Psoas muscle (tissue), 8 donors: Measurements from ENCODE around the gene RPL41. TPM values are rescaled to one million over a fixed set of nuclear protein-coding genes. Genes with fewer than 3 reads are reported as not detected.
"Not testable (repeated sequence)": the region's sequence is repeated elsewhere in the genome, so short reads cannot be mapped to it uniquely, and the experiment has no call there.

ENCODE experiments used
- ATAC-seq, 4 donors: fragments of 200-7000 bp; cut with Tn5 transposase; one replicate each; pipeline ENCODE4 v1.9.1; 2020; ENCODE audit warnings: moderate library complexity in 3 of 4, mild to moderate bottlenecking in 2 of 4
- DNase-seq, 2 donors: peaks; one replicate each; pipeline ENCODE4 v3.0.0-alpha.2; 2020
- H3K27ac ChIP-seq: fragments of 200-600 bp; one replicate; pipeline ENCODE4 v1.8.0; 2022
- H3K27me3 ChIP-seq, 3 donors: fragments of 200-600 bp in 1 of 3; one replicate each; pipeline versions ENCODE4 v1.6.1 to v1.8.0; 2013 to 2022; ENCODE audit warnings: low read length in 2 of 3, mild to moderate bottlenecking in 2 of 3, moderate library complexity in 1 of 3; ENCODE audit not compliant: insufficient read depth in 3 of 3
- H3K36me3 ChIP-seq, 2 donors: fragments of 200-600 bp in 1 of 2; one replicate each; pipeline versions ENCODE4 v1.6.1 to v1.8.0; 2013 to 2022; ENCODE audit warnings: low read depth in 1 of 2, mild to moderate bottlenecking in 1 of 2, moderate library complexity in 1 of 2; ENCODE audit not compliant: insufficient read depth in 1 of 2
- H3K4me1 ChIP-seq: fragments of 200-600 bp; one replicate; pipeline ENCODE4 v1.8.0; 2022
- H3K4me3 ChIP-seq: fragments of 200-600 bp; one replicate; pipeline ENCODE4 v1.8.0; 2022; ENCODE audit warnings: mild to moderate bottlenecking
- H3K9me3 ChIP-seq: fragments of 200-600 bp; one replicate; pipeline ENCODE4 v1.8.0; 2022
- whole genome bisulfite sequencing, 3 donors: extraction: QIAGEN DNeasy Blood & Tissue Kit; methylation state at CpG; one replicate each; pipeline versions ENCODE4 v1.1.6 to v1.1.7; 2013; 5-methylcytosine and 5-hydroxymethylcytosine counted together
- intact Hi-C, 2 donors: fragments of 100-400 bp; cut with DNase I; formaldehyde crosslinking; loops; one replicate each; pipeline versions ENCODE4 v1.11.0 to v1.14.2; 2022
- long read RNA-seq, 2 donors: library from polyadenylated mRNA; unstranded; transcript quantifications; one replicate each; pipeline ENCODE4 v2.0.0, GENCODE V29; 2021
- polyA plus RNA-seq, 3 donors: library from polyadenylated mRNA; stranded (reverse); fragments of 200-250 nt; gene quantifications; one replicate each; pipeline ENCODE4 v1.2.3, GENCODE V29; 2013
- total RNA-seq, 4 donors: library from RNA; stranded (reverse); fragmentation: NEBNext Ultra II Directional in 2 of 4; extraction: Animal tissue kit (Norgen Biotek cat#: 25700) in 2 of 4; gene quantifications; one replicate each; pipeline versions ENCODE4 v1.2.1 to v1.2.4, GENCODE V29; 2021 to 2023
- TF ChIP-seq, protein P1 (sequence below): fragments of 200-600 bp; IDR thresholded peaks from one replicate; pipeline ENCODE4 v1.8.0; 2022; ENCODE audit warnings: antibody characterized with exemption
- donor health status: healthy with polysubstance abuse.
- donor health status: DM: no; HTN: no; CAD: no; lungs with moderate emphysema.
- donor health status: Bipolar disorder and iron deficiency.
- donor health status: healthy.
- donor health status: DM: yes; HTN: yes; CAD: no.
- donor health status: DM: no; HTN: no; CAD: no.
- donor health status: DM: no; HTN: no; CAD: no.
- donor health status: DM: yes; HTN: yes; CAD: no.

Gene RPL41
- total RNA-seq (1,000 to 10,000 TPM; 2,052 to 2,475 (median 2,223) TPM), polyA plus RNA-seq (1,000 to 10,000 TPM; 3,632 to 4,096 (median 3,726) TPM)
- long read RNA-seq, donor 1, transcript RPL41-204 (3 exons, 699 nt) = minor isoform, 29 of 662 reads
- long read RNA-seq, donor 1, transcript RPL41-202 (4 exons, 469 nt) = major isoform, 588 of 662 reads
- long read RNA-seq, donor 1, partial matches to known transcripts = 33 of 662 reads
- long read RNA-seq, donor 1, other reads (novel, unspliced or antisense) = 12 of 662 reads
- long read RNA-seq, donor 2, transcript RPL41-204 (3 exons, 699 nt) = minor isoform, 22 of 68 reads
- long read RNA-seq, donor 2, transcript RPL41-202 (4 exons, 469 nt) = major isoform, 26 of 68 reads
- long read RNA-seq, donor 2, partial matches to known transcripts = 3 of 68 reads
- long read RNA-seq, donor 2, other reads (novel, unspliced or antisense) = 15 of 68 reads

DNA sequence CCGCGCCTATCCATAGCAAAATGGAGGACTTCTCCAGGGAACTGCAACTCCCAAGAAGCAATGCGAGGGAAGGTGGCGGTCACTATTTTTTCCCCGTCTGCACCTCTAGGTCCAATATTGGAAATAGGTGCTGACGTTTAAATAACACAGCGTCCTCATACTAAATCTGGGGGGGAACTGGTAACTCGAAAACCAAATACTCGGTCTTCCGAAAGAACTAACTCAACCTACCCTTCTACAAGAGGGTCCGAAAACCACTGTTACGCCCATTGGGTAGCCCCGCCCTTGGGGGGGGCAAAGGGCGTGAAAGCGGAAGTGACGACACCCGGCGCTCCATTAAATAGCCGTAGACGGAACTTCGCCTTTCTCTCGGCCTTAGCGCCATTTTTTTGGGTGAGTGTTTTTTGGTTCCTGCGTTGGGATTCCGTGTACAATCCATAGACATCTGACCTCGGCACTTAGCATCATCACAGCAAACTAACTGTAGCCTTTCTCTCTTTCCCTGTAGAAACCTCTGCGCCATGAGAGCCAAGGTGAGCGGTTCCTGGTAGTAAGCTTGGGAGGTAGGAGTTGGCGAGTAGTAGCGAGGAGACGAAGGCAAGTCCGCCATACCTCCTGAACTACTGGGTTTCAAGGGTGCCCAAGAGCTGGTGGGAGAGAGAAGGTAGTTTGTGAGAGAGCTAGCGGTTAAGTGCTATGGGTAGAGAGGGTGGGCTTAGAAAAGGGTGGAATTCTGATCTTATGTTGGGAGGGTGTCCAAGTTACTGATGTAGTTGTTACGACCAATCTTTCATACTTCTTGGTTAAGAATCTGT lies at the start of gene RPL41:
RPL41 (plus strand) TSS at position 367 of the 815 bp plus-strand sequence.
- intact Hi-C loops = loop anchor here in 1 of 2 donors (5.0 kb wide), 1 partner anchor 106 kb away; the partner anchor contains the start of genes NABP2 and RNF41
- ATAC-seq = peak; percentile 73 to 78 (median 74)

DNA sequence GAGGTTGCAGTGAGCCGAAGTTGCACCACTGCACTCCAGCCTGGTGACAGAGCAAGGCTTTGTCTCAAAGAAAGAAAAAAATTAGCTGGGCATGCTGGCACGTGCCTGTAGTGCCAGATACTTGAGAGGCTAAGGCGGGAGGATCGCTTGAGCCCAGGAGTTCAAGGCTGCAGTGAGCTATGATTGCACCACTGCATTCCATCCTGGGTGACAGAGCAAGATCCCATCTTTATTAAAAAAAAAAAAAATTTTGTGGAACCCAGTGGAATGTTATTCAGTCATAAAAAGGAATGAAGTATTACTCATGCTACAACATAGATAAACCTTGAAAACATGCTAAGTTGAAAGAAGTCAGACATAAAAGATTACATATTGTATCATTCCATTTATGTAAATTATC lies 44.8 kb upstream of the RPL41 start:
- no peaks in the 10 kb centered on the region for H3K4me1 ChIP-seq
- no peak overlapping the region for H3K27ac ChIP-seq
- no peaks in the 10 kb centered on the region for H3K36me3 ChIP-seq
- no peaks in the 10 kb centered on the region for H3K9me3 ChIP-seq
- no peak overlapping the region for H3K4me3 ChIP-seq
- TF ChIP-seq, protein P1, sequence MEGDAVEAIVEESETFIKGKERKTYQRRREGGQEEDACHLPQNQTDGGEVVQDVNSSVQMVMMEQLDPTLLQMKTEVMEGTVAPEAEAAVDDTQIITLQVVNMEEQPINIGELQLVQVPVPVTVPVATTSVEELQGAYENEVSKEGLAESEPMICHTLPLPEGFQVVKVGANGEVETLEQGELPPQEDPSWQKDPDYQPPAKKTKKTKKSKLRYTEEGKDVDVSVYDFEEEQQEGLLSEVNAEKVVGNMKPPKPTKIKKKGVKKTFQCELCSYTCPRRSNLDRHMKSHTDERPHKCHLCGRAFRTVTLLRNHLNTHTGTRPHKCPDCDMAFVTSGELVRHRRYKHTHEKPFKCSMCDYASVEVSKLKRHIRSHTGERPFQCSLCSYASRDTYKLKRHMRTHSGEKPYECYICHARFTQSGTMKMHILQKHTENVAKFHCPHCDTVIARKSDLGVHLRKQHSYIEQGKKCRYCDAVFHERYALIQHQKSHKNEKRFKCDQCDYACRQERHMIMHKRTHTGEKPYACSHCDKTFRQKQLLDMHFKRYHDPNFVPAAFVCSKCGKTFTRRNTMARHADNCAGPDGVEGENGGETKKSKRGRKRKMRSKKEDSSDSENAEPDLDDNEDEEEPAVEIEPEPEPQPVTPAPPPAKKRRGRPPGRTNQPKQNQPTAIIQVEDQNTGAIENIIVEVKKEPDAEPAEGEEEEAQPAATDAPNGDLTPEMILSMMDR = no peak
- no peak for ATAC-seq
- intact Hi-C loops = no loop called here
- 70 to 76% (median 76%) methylated on average over 4 of the region's 4 CpGs for WGBS, 3 donors
- no peaks in the 10 kb centered on the region for H3K27me3 ChIP-seq
- DNase-seq = no peak

More for the DNA sequence above, at the start of gene RPL41:
- WGBS, 3 donors = 0% methylated on average over 34 of the region's 34 CpGs
- TF ChIP-seq, protein P1 = no peak
- peak within 1 kb of the TSS; percentile 95 for H3K27ac ChIP-seq
- H3K4me1 ChIP-seq = peaks cover 31% of the 10 kb centered on the region
- H3K9me3 ChIP-seq = no peaks in the 10 kb centered on the region
- peaks cover 3 to 45% of the 10 kb centered on the region in 2 donors for H3K36me3 ChIP-seq
- DNase-seq = peak; percentile 92 to 96
- peak within 1 kb of the TSS; percentile 81 for H3K4me3 ChIP-seq
- no peaks in the 10 kb centered on the region for H3K27me3 ChIP-seq

DNA sequence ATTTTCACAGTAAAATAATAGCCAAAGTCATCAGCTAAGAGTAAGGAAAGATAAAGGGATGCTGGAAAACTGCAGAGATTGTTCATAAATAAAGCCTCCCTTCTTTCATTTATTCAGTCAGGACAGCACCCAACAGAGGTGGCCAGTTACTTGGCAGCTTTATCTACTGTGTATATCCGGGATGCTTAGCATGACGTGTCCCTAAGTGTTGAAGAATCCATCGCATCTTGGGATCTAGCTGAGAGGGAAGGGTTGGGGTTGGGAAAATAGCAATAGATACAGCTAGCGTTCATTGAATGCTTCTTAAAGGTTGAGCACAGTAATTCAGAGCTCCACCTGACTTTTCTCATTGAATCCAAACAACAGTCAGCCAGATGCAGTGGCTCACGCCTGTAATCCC lies 42.0 kb upstream of the RPL41 start:
- H3K27me3 ChIP-seq = peaks cover 0 to 2% (median 0%) of the 10 kb centered on the region in 3 donors
- intact Hi-C loops = no loop called here
- no peak for ATAC-seq
- H3K4me1 ChIP-seq = no peaks in the 10 kb centered on the region
- WGBS, 3 donors = 80 to 94% (median 85%) methylated on average over 5 of the region's 5 CpGs
- TF ChIP-seq, protein P1 = no peak
- H3K27ac ChIP-seq = no peak overlapping the region
- no peak for DNase-seq
- no peaks in the 10 kb centered on the region for H3K9me3 ChIP-seq
- H3K36me3 ChIP-seq = no peaks in the 10 kb centered on the region
- H3K4me3 ChIP-seq = no peak overlapping the region

DNA sequence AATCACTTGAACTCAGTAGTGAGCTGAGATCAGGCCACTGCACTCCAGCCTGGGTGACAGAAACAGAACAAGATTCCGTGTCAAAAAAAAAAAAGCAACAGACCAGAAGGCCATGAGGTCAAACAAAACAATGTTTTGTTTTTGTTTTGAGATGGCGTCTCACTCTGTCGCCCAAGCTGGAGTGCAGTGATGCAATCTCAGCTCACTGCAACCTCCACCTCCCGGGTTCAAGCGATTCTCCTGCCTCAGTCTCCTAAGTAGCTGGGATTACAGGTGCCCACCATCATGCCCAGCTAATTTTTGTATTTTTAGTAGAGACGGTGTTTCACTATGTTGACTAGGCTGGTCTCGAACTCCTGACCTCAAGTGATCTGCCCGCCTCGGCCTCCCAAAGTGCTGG lies 38.5 kb upstream of the RPL41 start:
- 82 to 91% (median 89%) methylated on average over 9 of the region's 9 CpGs for WGBS, 3 donors
- H3K27me3 ChIP-seq, intact Hi-C loops, ATAC-seq, DNase-seq, H3K4me3 ChIP-seq, H3K36me3 ChIP-seq, H3K4me1 ChIP-seq, H3K9me3 ChIP-seq, H3K27ac ChIP-seq: not testable (repeated sequence)

DNA sequence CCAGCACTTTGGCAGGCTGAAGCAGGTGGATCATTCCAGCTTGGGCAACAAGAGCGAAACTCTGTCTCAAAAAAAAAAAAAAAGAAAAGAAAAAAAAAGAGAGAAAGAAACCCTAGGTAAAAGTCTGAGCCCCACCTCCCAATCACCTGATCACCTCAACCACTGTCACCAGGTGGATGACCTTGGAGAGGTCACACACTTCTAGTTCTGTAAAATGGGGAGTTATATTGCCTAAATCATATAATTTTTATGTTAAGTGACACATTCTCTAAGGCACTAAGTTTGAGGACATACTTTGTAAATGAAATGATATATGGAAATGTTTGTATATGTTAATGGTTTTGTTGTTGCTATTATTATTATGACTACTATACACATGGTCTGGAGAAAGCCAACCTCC lies 38.0 kb upstream of the RPL41 start:
- 83 to 93% (median 92%) methylated on average over 1 of the region's 1 CpG for WGBS, 3 donors
- no peaks in the 10 kb centered on the region for H3K36me3 ChIP-seq
- no peaks in the 10 kb centered on the region for H3K9me3 ChIP-seq
- no peak for ATAC-seq
- H3K27me3 ChIP-seq = peaks cover 0 to 9% (median 8%) of the 10 kb centered on the region in 3 donors
- peaks cover 3% of the 10 kb centered on the region for H3K4me1 ChIP-seq
- intact Hi-C loops = no loop called here
- no peak overlapping the region for H3K27ac ChIP-seq
- DNase-seq = no peak
- TF ChIP-seq, protein P1 = no peak
- no peak overlapping the region for H3K4me3 ChIP-seq
